HG02938 (cell line): ENCODE data around the gene N4BP2L2.

Experiments used
- ATAC-seq: cut with Tn5 transposase; IDR thresholded peaks from one replicate; pipeline ENCODE4 v1.9.1; 2021; ENCODE audit warnings: mild to moderate bottlenecking, moderate library complexity; ENCODE audit not compliant: unreplicated experiment

Gene N4BP2L2

DNA sequence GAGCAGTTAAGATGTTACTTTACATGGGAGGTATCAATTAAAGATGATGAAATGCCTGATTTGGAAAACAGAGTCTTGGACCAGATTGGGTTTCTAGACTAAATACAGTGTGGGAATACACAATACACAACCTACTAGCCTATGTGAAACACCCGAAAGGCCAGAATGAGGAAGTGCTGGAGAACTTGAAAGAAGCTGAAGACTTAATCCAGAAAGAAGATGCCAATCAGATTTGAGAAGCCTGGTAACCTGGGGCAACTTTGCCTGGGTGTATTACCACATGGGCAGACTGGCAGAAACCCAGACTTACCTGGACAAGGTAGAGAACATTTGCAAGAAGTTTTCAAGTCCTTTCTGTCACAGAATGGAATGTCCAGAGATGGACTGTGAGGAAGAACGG is 153.9 kb downstream of the N4BP2L2 start:
- no peak for ATAC-seq

DNA sequence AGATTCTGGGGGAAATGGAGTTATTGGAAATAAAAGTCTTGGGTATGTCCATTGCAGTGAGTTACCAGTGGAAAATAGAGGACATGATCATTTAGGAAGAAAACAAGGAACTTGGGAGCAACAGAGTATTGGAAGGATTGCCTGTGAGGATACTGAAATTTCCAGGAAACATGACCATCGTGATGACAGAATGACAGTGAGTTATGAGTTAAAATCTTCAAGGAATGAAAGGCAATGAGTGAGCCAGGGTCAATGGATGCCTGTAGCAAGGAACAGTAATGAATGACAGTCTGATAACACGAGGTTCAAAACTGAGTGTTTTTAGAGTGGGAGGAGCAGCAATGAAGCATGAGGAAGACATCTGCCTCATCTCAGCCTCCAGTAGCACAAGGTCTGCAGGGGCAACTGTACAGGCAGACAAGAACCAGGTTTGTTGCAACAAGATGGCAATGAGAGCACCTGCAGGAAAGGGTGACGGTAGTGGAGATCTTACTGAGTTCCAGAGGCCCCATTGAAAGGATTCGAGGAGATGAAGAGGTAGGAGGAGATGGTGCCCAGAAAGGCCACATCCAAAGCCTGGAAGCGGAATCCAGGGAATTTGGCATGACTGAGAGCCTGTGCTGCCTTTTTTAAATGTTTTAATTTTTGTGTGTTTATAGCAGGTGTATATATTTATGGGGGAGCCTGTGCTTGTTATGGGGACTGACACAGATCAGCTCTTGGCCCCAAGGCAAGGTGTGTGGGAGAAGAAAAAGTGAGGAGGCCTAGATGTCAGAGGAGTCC is 154.6 kb downstream of the N4BP2L2 start:
- ATAC-seq = no peak
